OCI-LY7 (cell line): ENCODE results near the gene RAD23B. TPM values are rescaled to one million over a fixed set of nuclear protein-coding genes. Genes with fewer than 3 reads are reported as not detected.

Source experiments
- BruUV-seq: library from RNA; stranded (reverse); fragments of 400-500 nt; replicated peaks from 2 replicates; lab custom pipeline; 2021; lab: Mats Ljungman, UMichigan
- CTCF ChIA-PET: fragments of 300-600 bp; sonication (Branson Sonifier 250); formaldehyde crosslinking; loops from one replicate; lab custom pipeline; 2022; ENCODE audit warnings: antibody characterized with exemption; ENCODE audit not compliant: unreplicated experiment; lab: Charles Lee
- POLR2A ChIA-PET: fragments of 300-600 bp; sonication (Branson Sonifier 250); formaldehyde crosslinking; loops from one replicate; lab custom pipeline; 2022; ENCODE audit warnings: antibody characterized with exemption; lab: Charles Lee
- DNase-seq: peaks from one replicate; pipeline ENCODE4 v3.0.0-alpha.2; 2015; ENCODE audit warnings: low spot score
- H2AFZ ChIP-seq: fragments of 200-600 bp; sonication (generic), shearing (Covaris generic); 2 replicates; pipeline ENCODE4 v1.6.1; 2014; ENCODE audit warnings: mild to moderate bottlenecking, antibody characterized with exemption, low read length, moderate library complexity
- H3K27ac ChIP-seq: fragments of 200-600 bp; sonication (generic); 2 replicates; pipeline ENCODE4 v1.5.1; 2014; ENCODE audit warnings: mixed run types, low read depth, mild to moderate bottlenecking, moderate library complexity, low read length, inconsistent platforms; ENCODE audit not compliant: poor library complexity, severe bottlenecking
- H3K36me3 ChIP-seq: fragments of 200-600 bp; sonication (generic); 2 replicates; pipeline ENCODE4 v1.6.1; 2014; ENCODE audit warnings: mild to moderate bottlenecking, antibody characterized with exemption, low read length, moderate library complexity, mixed read lengths; ENCODE audit not compliant: insufficient read depth
- H3K4me1 ChIP-seq: fragments of 200-600 bp; sonication (generic); 2 replicates; pipeline ENCODE4 v1.5.1; 2014; ENCODE audit warnings: mild to moderate bottlenecking, low read length; ENCODE audit not compliant: insufficient read depth, poor library complexity, severe bottlenecking
- H3K4me2 ChIP-seq: fragments of 200-600 bp; sonication (generic); 2 replicates; pipeline ENCODE4 v1.6.1; 2014; ENCODE audit warnings: mild to moderate bottlenecking, low read length
- H3K4me3 ChIP-seq: fragments of 200-600 bp; sonication (generic); 2 replicates; pipeline ENCODE4 v1.5.1; 2014; ENCODE audit warnings: mild to moderate bottlenecking, low read depth, low read length; ENCODE audit not compliant: poor library complexity, severe bottlenecking
- H3K79me2 ChIP-seq: fragments of 200-600 bp; sonication (generic); 2 replicates; pipeline ENCODE4 v1.6.1; 2016; ENCODE audit warnings: low read depth, mild to moderate bottlenecking, low read length, moderate library complexity, mixed read lengths; ENCODE audit not compliant: insufficient read depth
- H3K9me2 ChIP-seq: fragments of 200-600 bp; sonication (generic); 2 replicates; pipeline ENCODE4 v1.6.1; 2016; ENCODE audit warnings: mild to moderate bottlenecking, low read length, mixed read lengths; ENCODE audit not compliant: insufficient read depth
- H3K9me3 ChIP-seq: fragments of 200-600 bp; sonication (generic); 2 replicates; pipeline ENCODE4 v1.6.1; 2014; ENCODE audit warnings: mild to moderate bottlenecking, mixed run types, low read length, mixed read lengths
- H4K20me1 ChIP-seq: fragments of 200-600 bp; sonication (generic); 2 replicates; pipeline ENCODE4 v1.6.1; 2014; ENCODE audit warnings: mild to moderate bottlenecking, antibody characterized with exemption, low read length, moderate library complexity, mixed read lengths; ENCODE audit not compliant: insufficient read depth
- EZH2phosphoT487 ChIP-seq: fragments of 200-600 bp; sonication (generic); IDR thresholded peaks from 2 replicates; pipeline ENCODE4 v1.6.1; 2018; ENCODE audit warnings: low read depth, borderline replicate concordance, mild to moderate bottlenecking, mixed run types, antibody characterized with exemption, low read length, moderate library complexity, mixed read lengths
- intact Hi-C: fragments of 100-400 bp; cut with micrococcal nuclease; formaldehyde crosslinking; loops from one replicate; pipeline ENCODE4 v1.10.0; 2022; ENCODE audit not compliant: unreplicated experiment
- total RNA-seq, 2 experiments: library from RNA; depleted of rRNA in 1 of 2; stranded (reverse); fragments of >200 nt in 1 of 2; shearing (Covaris generic) in 1 of 2; gene quantifications; 2 replicates each; pipeline ENCODE4 v1.2.3, GENCODE V29; 2014 to 2022
- TF ChIP-seq, protein P1 (sequence below): fragments of 200-600 bp; sonication (generic); conservative IDR thresholded peaks from 2 replicates; pipeline ENCODE4 v1.5.1; 2014; ENCODE audit warnings: mild to moderate bottlenecking, antibody characterized with exemption, low read length, moderate library complexity, mixed read lengths

Gene RAD23B
- total RNA-seq, 2 experiments from 2014 or later = 67.3 to 120 TPM

GRCh38 chr9:107373809-107374208 lies 90.7 kb downstream of the RAD23B start:
- H3K4me3 ChIP-seq = no peak overlapping the region
- no peak overlapping the region for H2AFZ ChIP-seq
- no TSS peak for BruUV-seq
- H3K4me1 ChIP-seq = no peaks in the 10 kb centered on the region
- CTCF ChIA-PET = no interaction called here
- POLR2A ChIA-PET = no interaction called here
- no peaks in the 10 kb centered on the region for H3K36me3 ChIP-seq
- no peak for DNase-seq
- intact Hi-C loops = no loop called here
- no peaks in the 10 kb centered on the region for H4K20me1 ChIP-seq
- no peaks in the 10 kb centered on the region for H3K9me2 ChIP-seq
- no peak overlapping the region for H3K4me2 ChIP-seq
- no peaks in the 10 kb centered on the region for H3K9me3 ChIP-seq
- no peak overlapping the region for H3K27ac ChIP-seq
- TF ChIP-seq, protein P1, sequence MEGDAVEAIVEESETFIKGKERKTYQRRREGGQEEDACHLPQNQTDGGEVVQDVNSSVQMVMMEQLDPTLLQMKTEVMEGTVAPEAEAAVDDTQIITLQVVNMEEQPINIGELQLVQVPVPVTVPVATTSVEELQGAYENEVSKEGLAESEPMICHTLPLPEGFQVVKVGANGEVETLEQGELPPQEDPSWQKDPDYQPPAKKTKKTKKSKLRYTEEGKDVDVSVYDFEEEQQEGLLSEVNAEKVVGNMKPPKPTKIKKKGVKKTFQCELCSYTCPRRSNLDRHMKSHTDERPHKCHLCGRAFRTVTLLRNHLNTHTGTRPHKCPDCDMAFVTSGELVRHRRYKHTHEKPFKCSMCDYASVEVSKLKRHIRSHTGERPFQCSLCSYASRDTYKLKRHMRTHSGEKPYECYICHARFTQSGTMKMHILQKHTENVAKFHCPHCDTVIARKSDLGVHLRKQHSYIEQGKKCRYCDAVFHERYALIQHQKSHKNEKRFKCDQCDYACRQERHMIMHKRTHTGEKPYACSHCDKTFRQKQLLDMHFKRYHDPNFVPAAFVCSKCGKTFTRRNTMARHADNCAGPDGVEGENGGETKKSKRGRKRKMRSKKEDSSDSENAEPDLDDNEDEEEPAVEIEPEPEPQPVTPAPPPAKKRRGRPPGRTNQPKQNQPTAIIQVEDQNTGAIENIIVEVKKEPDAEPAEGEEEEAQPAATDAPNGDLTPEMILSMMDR = no peak
- TF ChIP-seq EZH2phosphoT487 = no peak
- H3K79me2 ChIP-seq = no peaks in the 10 kb centered on the region

DNA sequence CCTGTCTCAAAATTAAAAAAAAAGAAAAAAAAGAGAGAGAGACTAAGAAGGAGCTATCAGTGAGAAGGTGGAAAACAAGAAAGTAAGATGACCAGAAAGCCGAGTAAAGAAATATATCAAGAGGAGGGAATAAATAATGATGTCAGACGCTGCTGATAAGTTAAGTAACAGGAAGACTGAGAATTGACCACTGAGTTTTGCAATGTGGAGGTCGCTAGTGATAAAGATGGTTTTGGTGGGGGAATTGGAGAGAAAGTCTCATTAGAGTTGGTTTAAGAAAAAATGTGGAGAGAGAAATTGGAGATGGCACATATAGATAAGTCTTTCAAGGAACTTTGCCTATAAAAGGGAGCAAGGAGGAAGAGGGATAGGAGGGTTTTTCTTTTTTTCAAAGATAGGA lies 91.9 kb downstream of the RAD23B start:
- DNase-seq = no peak

DNA sequence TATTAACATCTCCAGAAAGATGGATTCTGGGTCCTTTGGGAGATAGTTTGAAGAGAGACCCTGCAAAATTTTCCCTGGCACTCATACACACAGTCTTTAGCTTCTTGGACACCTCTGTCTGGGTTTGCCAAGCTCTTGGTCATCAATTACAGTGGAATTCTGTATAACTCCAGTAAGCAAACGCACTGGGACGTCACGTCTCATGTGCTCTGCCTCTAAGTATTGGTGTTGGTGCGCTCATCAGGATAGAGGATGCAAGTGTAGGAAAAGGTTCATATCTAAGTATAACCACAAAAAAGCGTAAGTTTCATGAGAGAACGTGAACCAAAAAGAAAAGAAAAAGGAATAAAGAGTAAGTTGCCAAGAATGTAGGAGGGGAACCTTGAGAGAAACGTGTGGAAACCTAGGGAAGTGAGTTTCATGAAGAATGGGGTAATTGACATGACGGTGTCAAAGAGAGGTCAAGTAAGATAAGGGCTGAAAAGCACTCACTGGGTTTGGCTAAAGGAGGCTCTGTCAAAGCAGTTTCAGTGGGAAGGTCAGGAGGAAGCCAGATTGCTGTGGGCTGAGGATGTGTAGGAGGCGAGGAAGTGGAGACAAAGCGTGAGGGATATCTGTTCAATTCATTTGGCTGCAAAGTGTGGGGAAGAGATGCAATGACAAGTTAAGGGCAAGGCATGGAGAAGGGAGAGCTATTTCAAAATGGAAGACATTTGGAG lies 92.7 kb downstream of the RAD23B start:
- no TSS peak for BruUV-seq
- CTCF ChIA-PET = no interaction called here

More for the DNA sequence above, 91.9 kb downstream of the RAD23B start:
- H4K20me1 ChIP-seq = no peaks in the 10 kb centered on the region
- no peaks in the 10 kb centered on the region for H3K9me2 ChIP-seq
- H3K36me3 ChIP-seq = no peaks in the 10 kb centered on the region
- H3K4me1 ChIP-seq = no peaks in the 10 kb centered on the region
- no peak overlapping the region for H3K4me2 ChIP-seq
- ChIA-PET CTCF (no interaction called here), POLR2A (interaction anchor here (0.5 kb wide), 1 partner anchor 559 kb away, joined by 3 read pairs; no protein-coding TSS in a partner anchor)
- H3K27ac ChIP-seq = no peak overlapping the region
- H3K4me3 ChIP-seq = no peak overlapping the region
- no peak overlapping the region for H2AFZ ChIP-seq
- intact Hi-C loops = no loop called here
- BruUV-seq = no TSS peak
- no peaks in the 10 kb centered on the region for H3K79me2 ChIP-seq
- H3K9me3 ChIP-seq = no peaks in the 10 kb centered on the region
- TF ChIP-seq, protein P1 = no peak

More for the DNA sequence above, 92.7 kb downstream of the RAD23B start:
- no peaks in the 10 kb centered on the region for H3K4me1 ChIP-seq
- H3K79me2 ChIP-seq = no peaks in the 10 kb centered on the region
- H3K36me3 ChIP-seq = no peaks in the 10 kb centered on the region
- H3K9me2 ChIP-seq = no peaks in the 10 kb centered on the region
- H2AFZ ChIP-seq = no peak overlapping the region
- DNase-seq = no peak
- no peak overlapping the region for H3K4me2 ChIP-seq
- POLR2A ChIA-PET = no interaction called here
- TF ChIP-seq EZH2phosphoT487 = no peak
- H3K27ac ChIP-seq = no peak overlapping the region
- no peak overlapping the region for H3K4me3 ChIP-seq
- no peaks in the 10 kb centered on the region for H3K9me3 ChIP-seq
- intact Hi-C loops = no loop called here
- no peaks in the 10 kb centered on the region for H4K20me1 ChIP-seq
